Naive B cell (primary cell): Measurements from ENCODE around the gene CYP19A1. TPM values are rescaled to one million over a fixed set of nuclear protein-coding genes. Genes with fewer than 3 reads are reported as not detected.
A peak's percentile ranks its signal among the peaks of the same experiment; 100 is the strongest.

Experiments used
- ATAC-seq, 2 donors: fragments of 150-1000 bp; cut with Tn5 transposase; 2 replicates each; pipeline ENCODE4 v1.10.0; 2021; ENCODE audit warnings: low read depth in 2 of 2, mild to moderate bottlenecking in 2 of 2, moderate library complexity in 2 of 2
- DNase-seq: peaks from one replicate; pipeline ENCODE4 v3.0.0; 2022
- H3K27ac Mint-ChIP-seq, 6 donors: one replicate each; pipeline ENCODE4 v1.8.0; 2020 to 2022; ENCODE audit warnings: mild to moderate bottlenecking in 6 of 6, mixed read lengths in 6 of 6, moderate library complexity in 5 of 6, inconsistent platforms in 2 of 6
- H3K27me3 Mint-ChIP-seq, 3 donors: one replicate each; pipeline ENCODE4 v1.8.0; 2021 to 2022; ENCODE audit warnings: mixed read lengths in 3 of 3, mild to moderate bottlenecking in 1 of 3
- H3K36me3 Mint-ChIP-seq, 2 donors: one replicate each; pipeline ENCODE4 v1.8.0; 2020 to 2022; ENCODE audit warnings: mixed read lengths in 2 of 2, inconsistent platforms in 1 of 2, mild to moderate bottlenecking in 1 of 2
- H3K4me1 Mint-ChIP-seq, 3 donors: one replicate each; pipeline ENCODE4 v1.8.0; 2020 to 2022; ENCODE audit warnings: mixed read lengths in 3 of 3, inconsistent platforms in 1 of 3, mild to moderate bottlenecking in 1 of 3, moderate library complexity in 1 of 3
- H3K4me3 Mint-ChIP-seq, 8 donors: one replicate each; pipeline ENCODE4 v1.8.0; 2020 to 2022; ENCODE audit warnings: mild to moderate bottlenecking in 8 of 8, mixed read lengths in 8 of 8, moderate library complexity in 8 of 8, inconsistent platforms in 2 of 8
- H3K9me3 Mint-ChIP-seq, 7 donors: one replicate each; pipeline ENCODE4 v1.8.0; 2020 to 2022; ENCODE audit warnings: mixed read lengths in 7 of 7, mild to moderate bottlenecking in 5 of 7, inconsistent platforms in 2 of 7, moderate library complexity in 1 of 7
- polyA plus RNA-seq, 6 donors: library from polyadenylated mRNA; unstranded; fragments of 300-500 nt; fragmentation: Illumina TruSeq; gene quantifications; one replicate each; pipeline ENCODE4 v1.2.3, GENCODE V29; 2021; ENCODE audit warnings: low read depth in 6 of 6

CYP19A1 gene
- polyA plus RNA-seq, 6 donors from 2014 or later, result not detected

DNA sequence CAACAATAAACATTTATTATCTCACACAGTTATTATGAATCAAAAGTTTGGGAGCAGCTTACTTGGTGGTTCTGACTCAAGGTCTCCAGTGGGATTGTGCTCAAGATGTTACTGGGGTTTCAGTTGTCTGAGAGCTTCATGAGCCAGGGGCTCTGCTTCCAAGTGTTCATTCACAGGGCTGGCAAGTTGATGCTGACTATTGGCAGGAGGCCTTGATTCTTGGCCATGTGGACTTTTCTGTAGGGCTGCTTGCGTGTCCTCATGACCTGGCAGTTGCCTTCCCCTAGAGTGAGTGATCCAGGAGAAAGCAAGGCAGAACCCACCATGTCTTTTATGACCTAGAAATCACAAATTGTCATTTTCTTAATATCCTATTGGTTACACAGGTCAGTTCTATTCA, 156.5 kb downstream of the CYP19A1 start:
- ATAC-seq (no peak), DNase-seq (no peak)
- H3K4me1 Mint-ChIP-seq, result no peaks in the 10 kb centered on the region
- no peak overlapping the region for H3K4me3 Mint-ChIP-seq
- H3K9me3 Mint-ChIP-seq, result peaks cover 0 to 6% (median 2%) of the 10 kb centered on the region in 7 donors
- peaks cover 4 to 26% (median 9%) of the 10 kb centered on the region in 3 donors for H3K27me3 Mint-ChIP-seq
- H3K27ac Mint-ChIP-seq, result no peak overlapping the region
- H3K36me3 Mint-ChIP-seq, result no peaks in the 10 kb centered on the region

DNA sequence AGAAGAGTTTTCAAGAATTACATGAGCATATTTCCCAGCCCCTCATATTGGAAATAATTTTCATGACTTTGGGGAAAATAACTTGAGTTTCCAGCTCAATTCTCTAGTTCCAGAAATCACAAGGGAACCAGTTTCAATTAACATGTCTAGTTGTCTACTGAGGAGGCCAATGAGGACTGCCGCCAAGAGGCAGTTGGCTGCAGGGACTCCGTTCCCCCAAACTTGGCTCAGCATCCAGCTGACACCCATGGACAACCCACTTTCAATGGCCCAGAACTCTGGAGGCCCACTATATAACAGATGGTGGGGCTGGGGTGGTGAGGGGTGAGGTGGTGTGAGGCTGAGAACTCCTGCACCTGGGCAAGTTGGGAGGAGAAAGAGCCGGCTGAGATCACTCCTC, 157.2 kb downstream of the CYP19A1 start:
- ATAC-seq (no peak), DNase-seq (no peak)
- peaks cover 4 to 26% (median 9%) of the 10 kb centered on the region in 3 donors for H3K27me3 Mint-ChIP-seq
- H3K9me3 Mint-ChIP-seq, result peaks cover 0 to 6% (median 2%) of the 10 kb centered on the region in 7 donors
- no peaks in the 10 kb centered on the region for H3K36me3 Mint-ChIP-seq
- no peak overlapping the region for H3K27ac Mint-ChIP-seq
- no peaks in the 10 kb centered on the region for H3K4me1 Mint-ChIP-seq
- H3K4me3 Mint-ChIP-seq, result no peak overlapping the region

DNA sequence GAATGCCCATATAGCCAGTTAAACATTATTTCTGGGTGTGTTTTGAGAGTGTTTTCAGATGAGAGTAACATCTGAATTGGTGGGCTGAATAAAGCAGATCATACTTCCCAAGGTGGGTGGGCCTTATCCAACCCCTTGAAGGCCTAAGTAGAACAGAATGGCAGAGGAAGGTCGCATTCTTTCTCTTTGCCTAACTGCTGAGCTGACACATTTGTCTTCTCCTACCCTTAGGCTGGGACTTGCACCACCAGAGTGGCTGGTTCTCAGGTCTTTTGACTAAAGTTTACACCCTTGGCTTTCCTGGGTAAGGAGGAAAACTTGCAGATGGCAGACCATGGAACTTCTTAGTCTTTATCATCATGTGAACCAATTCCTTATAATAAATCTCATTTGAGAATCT, 157.9 kb downstream of the CYP19A1 start:
- H3K27ac Mint-ChIP-seq, result no peak overlapping the region
- H3K4me1 Mint-ChIP-seq, result no peaks in the 10 kb centered on the region
- peaks cover 4 to 22% (median 9%) of the 10 kb centered on the region in 3 donors for H3K27me3 Mint-ChIP-seq
- DNase-seq, result no peak
- H3K36me3 Mint-ChIP-seq, result no peaks in the 10 kb centered on the region
- no peak for ATAC-seq
- no peak overlapping the region for H3K4me3 Mint-ChIP-seq
- peaks cover 0 to 6% (median 2%) of the 10 kb centered on the region in 7 donors for H3K9me3 Mint-ChIP-seq

DNA sequence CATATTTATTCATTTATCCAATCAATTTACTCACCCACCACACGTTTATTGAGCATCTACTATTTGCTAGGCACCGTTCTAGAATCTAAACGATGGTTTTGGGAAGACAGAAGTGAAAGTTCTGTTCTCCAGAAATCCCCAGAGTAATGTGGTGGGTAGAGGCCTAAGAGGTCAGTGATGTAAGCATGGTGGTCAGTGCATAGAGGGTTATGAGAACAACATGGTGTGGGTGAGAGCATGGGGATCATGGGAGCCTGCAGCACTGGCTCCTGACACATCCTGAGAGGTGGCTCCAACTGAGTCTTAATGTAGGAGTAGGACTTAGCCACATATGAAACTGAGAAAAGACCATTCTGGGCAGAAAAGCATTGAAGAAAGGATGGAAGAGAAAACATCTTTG, 158.4 kb downstream of the CYP19A1 start:
- Mint-ChIP-seq H3K27me3 (peaks cover 4 to 17% (median 9%) of the 10 kb centered on the region in 3 donors), H3K9me3 (peaks cover 0 to 6% (median 2%) of the 10 kb centered on the region in 7 donors), H3K27ac (no peak overlapping the region), H3K4me1 (no peaks in the 10 kb centered on the region), H3K36me3 (no peaks in the 10 kb centered on the region), H3K4me3 (no peak overlapping the region)
- ATAC-seq (no peak), DNase-seq (no peak)

DNA sequence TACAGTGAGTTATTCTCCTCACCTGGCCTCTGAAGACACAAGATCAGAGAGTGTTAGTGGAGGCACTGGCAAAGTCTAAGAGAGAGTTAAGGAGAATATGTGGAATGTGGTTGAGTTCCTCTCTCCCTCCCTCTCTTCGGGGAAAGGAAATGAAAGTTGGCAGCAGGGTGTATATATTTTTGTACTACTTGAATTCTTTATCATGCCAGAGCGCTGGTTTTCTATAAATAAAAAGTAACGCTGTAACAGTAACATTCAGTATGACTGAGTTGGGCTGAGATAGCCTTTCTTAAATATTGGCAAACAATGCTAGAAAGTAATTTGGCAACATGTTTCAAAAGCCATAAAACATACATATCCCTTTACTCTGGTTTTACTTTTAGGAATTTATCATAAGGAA, 166.2 kb downstream of the CYP19A1 start:
- H3K9me3 Mint-ChIP-seq, result peaks cover 0 to 3% (median 0%) of the 10 kb centered on the region in 7 donors
- H3K27me3 Mint-ChIP-seq, result peaks cover 11 to 42% (median 12%) of the 10 kb centered on the region in 3 donors
- ATAC-seq (no peak), DNase-seq (no peak)
- H3K27ac Mint-ChIP-seq, result no peak overlapping the region
- H3K4me1 Mint-ChIP-seq, result no peaks in the 10 kb centered on the region
- no peaks in the 10 kb centered on the region for H3K36me3 Mint-ChIP-seq
- no peak overlapping the region for H3K4me3 Mint-ChIP-seq

DNA sequence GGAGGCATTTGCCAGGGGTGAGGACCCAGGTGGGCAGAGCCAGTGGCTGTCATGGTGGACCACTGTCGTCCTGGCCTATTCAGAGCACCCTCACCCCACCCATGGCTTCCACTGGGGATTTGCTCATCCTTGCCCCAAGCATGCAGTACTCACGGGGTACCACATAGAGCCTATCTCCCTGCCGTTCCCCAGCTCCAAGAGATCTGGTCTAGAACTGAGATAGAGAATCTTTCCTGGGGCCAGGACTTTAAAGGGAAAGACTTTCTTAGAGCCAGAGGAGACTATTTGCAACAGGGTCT, 166.8 kb downstream of the CYP19A1 start:
- Mint-ChIP-seq H3K36me3 (no peaks in the 10 kb centered on the region), H3K9me3 (peaks cover 0 to 3% (median 0%) of the 10 kb centered on the region in 7 donors), H3K27me3 (peaks cover 11 to 42% (median 12%) of the 10 kb centered on the region in 3 donors), H3K27ac (no peak overlapping the region), H3K4me3 (no peak overlapping the region), H3K4me1 (no peaks in the 10 kb centered on the region)
- no peak for ATAC-seq
- no peak for DNase-seq

DNA sequence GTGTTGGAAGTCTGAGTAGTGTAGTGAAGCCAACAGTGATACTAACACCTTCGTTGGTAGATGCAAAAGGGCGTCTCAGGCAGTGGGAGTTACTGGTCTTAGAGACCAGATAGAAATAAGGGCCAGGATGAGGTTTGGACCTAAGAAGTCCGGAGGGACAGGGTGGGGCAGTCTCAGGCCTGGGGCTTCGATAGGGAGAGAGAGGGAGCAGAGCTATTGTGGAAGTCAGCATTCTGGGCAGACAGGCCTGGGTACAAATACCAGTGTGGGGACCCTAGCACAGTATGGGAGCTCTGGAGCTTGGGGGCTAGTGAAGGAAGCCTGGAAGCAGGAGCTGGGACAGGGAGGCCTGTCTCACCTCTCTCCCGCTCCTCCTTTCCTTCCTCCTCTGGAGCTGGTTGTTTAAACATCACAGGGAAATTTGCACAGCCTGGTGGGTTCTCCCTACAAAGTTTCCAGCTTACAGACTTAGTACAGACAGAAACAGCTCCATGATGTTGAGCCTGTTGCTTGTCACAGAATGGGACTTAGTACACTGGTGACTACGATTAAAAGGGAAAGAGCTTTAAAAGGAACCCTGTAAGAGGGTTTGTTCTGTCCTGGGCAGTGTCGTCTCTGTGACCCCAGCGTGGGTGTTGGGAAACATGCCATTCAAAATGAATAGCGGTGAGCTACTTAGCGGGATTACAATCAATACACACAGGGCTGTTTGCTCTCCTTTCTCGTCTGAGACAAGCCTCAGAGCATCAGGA, 167.3 kb downstream of the CYP19A1 start:
- ATAC-seq (no peak), DNase-seq (no peak)
- peaks cover 0 to 3% (median 0%) of the 10 kb centered on the region in 7 donors for H3K9me3 Mint-ChIP-seq
- peaks cover 11 to 42% (median 12%) of the 10 kb centered on the region in 3 donors for H3K27me3 Mint-ChIP-seq
- no peaks in the 10 kb centered on the region for H3K36me3 Mint-ChIP-seq
- no peak overlapping the region for H3K27ac Mint-ChIP-seq
- H3K4me3 Mint-ChIP-seq, result no peak overlapping the region
- H3K4me1 Mint-ChIP-seq, result no peaks in the 10 kb centered on the region

DNA sequence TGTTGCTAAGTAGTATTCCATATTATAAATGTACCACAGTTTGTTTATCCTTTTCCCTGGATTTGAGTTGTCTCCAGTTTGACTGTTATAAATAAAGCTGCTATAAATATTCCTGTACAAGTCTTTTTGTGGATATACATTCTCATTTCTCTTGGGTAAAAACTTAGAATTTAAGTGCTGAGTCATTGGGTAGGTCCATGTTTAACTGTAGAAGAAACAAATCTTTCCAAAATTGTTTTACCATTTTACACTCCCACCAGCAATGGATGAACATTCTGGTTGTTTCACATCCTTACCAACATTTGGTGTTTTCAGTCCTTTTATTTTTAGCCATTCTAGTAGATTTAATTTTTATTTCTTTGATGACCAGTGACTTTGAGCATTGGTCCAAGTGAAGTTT, 169.7 kb downstream of the CYP19A1 start:
- peaks cover 12 to 42% (median 22%) of the 10 kb centered on the region in 3 donors for H3K27me3 Mint-ChIP-seq
- no peak overlapping the region for H3K4me3 Mint-ChIP-seq
- ATAC-seq (no peak), DNase-seq (no peak)
- H3K36me3 Mint-ChIP-seq, result no peaks in the 10 kb centered on the region
- peaks cover 0 to 3% (median 0%) of the 10 kb centered on the region in 7 donors for H3K9me3 Mint-ChIP-seq
- H3K27ac Mint-ChIP-seq, result no peak overlapping the region
- no peaks in the 10 kb centered on the region for H3K4me1 Mint-ChIP-seq

DNA sequence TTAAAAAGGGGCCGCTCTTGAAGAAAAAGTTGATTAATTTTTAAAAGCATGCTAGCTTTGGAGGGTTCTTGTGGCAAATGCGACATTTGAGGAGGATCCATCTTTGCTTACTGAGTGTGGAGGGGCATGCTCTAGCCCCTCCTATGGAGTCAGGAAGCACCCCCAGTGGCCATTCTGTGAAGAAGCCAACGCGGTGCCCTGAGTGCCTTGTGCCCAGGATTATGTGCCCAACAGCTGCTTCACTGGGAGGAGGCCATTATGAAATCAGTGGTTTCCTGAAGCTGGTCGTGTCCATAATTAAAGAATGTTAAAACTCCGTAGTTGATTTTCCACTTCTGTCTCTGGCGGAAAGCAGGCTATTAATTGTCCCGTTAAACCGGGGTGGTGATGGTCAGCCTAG, 174.6 kb downstream of the CYP19A1 start:
- Mint-ChIP-seq H3K4me3 (no peak overlapping the region), H3K4me1 (peaks cover 0 to 6% (median 0%) of the 10 kb centered on the region in 3 donors), H3K9me3 (no peaks in the 10 kb centered on the region), H3K27me3 (peaks cover 0 to 21% (median 20%) of the 10 kb centered on the region in 3 donors), H3K36me3 (no peaks in the 10 kb centered on the region), H3K27ac (no peak overlapping the region)
- no peak for DNase-seq
- no peak for ATAC-seq

DNA sequence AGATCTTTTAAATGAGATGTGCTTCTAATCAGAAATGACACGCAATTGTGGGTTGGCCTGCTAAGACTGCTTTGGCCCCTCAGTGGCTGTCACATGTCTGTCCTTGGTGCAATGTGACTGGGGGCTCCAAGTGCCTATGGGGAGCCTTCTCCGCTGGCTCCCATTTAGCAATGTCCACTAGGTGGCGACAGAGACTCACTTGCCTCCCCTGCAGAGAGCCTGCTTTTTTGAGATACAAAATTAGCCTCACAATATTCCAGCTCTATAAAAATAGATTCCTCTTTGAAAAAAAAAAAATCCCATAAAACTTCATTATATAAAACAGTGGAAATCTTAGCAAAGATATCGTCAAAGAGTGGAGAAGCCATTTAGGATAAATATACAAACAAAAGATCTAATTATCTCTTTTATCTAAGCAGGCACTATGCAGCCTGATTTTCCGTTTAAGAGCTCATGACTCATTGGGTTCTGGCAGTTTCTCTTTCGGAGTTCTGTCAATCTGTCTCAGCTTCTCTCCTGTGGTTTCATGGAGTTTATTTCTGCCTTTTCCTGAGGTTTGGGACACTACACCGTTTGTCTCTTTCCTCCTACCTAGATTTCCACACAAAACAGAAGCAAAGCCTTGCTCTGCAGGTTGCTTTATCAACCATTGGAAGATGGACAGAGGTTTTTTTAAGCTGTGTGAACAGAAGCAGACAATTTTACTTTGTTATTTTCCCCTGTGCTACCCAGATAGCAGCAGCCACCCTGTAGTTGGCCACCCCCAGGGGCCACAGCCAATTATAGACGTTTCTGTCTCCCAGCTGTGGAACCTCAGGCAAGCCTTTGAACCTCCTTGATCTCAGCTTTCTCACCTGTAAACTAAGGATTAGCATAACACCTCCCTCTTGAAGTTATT, 175.3 kb downstream of the CYP19A1 start:
- ATAC-seq, result peak; percentile 56 to 67
- no peak overlapping the region for H3K27ac Mint-ChIP-seq
- no peaks in the 10 kb centered on the region for H3K9me3 Mint-ChIP-seq

DNA sequence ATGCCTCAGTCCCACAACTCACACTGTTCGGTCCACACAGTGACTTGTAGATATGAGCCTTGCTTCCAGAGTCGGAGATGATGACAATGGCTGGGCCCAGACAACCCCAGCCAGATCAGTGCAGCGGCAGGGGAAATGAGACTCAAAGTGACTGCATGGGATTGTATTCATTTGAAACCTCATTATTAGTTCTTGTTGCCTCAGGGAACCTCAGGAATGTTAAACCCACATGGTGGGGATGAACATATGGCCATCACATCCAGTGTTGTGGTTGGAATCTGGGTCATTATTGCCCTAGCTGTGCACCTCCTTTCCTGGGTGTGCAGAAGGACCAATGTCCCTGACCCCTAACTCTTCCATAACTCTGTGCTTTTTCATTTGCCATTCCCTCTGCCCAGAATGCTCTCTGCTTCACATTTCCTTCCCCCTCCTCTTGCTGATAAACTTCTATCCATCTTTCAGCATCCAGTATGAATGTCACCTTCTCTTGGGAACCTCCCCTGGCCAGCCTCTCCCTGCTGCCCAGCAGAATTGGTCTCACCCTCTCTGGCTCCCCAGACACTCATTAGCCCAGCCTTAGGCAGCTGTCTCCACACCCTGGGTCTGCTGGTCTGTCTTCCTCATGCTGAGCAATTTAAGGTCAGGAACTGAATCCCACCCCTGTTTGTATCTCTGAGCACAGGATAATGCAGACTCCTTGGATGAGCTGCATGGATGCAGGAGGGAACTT, 176.7 kb downstream of the CYP19A1 start:
- Mint-ChIP-seq H3K27ac (no peak overlapping the region), H3K9me3 (no peaks in the 10 kb centered on the region), H3K4me3 (peak overlapping the region in 1 of 8 donors; percentile 4), H3K27me3 (peaks cover 5 to 17% (median 5%) of the 10 kb centered on the region in 3 donors), H3K4me1 (peaks cover 0 to 6% (median 0%) of the 10 kb centered on the region in 3 donors), H3K36me3 (no peaks in the 10 kb centered on the region)
- DNase-seq (no peak), ATAC-seq (no peak)

More for the DNA sequence above, 175.3 kb downstream of the CYP19A1 start:
- peaks cover 0 to 16% (median 13%) of the 10 kb centered on the region in 3 donors for H3K27me3 Mint-ChIP-seq
- peak; percentile 41 for DNase-seq
- H3K36me3 Mint-ChIP-seq, result no peaks in the 10 kb centered on the region
- no peak overlapping the region for H3K4me3 Mint-ChIP-seq
- peaks cover 0 to 6% (median 0%) of the 10 kb centered on the region in 3 donors for H3K4me1 Mint-ChIP-seq

DNA sequence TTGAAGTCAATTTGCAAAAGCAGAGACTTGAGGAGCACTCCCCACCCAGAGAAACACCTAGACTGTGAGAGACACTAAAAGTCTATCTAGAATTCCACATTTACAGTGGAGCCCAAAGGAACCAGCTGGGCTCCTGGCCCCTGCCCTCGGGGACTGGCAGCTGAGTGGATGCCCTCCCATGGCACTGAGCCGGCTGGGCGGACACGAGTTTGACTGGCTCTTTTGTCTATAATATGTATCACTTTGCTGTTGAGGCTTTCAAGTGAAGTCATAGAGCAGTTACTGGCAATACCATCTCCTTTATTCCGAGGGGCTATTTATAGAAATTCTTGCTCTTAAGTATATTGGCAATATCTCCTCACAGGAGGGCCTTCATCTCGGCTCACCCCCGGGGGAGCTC, 177.9 kb downstream of the CYP19A1 start:
- Mint-ChIP-seq H3K27ac (peak overlapping the region in 1 of 6 donors; percentile 0), H3K27me3 (peaks cover 5 to 26% (median 15%) of the 10 kb centered on the region in 3 donors), H3K4me3 (no peak overlapping the region), H3K4me1 (peaks cover 0 to 6% (median 0%) of the 10 kb centered on the region in 3 donors), H3K9me3 (no peaks in the 10 kb centered on the region), H3K36me3 (no peaks in the 10 kb centered on the region)
- ATAC-seq (no peak), DNase-seq (no peak)
